HAP-1 (cell line): ENCODE results near the gene C1GALT1.
"Not testable (repeated sequence)": the region's sequence is repeated elsewhere in the genome, so short reads cannot be mapped to it uniquely, and the experiment has no call there.

Experiments
- DNase-seq, 2 experiments: peaks; one replicate each; pipeline ENCODE4 v3.0.0-alpha.2; 2016 to 2020; ENCODE audit warnings: low spot score in 2 of 2
- H3K27me3 ChIP-seq: fragments of 250-450 bp; sonication (Bioruptor Pico); 2 replicates; pipeline ENCODE4 v1.5.1; 2020; ENCODE audit warnings: low read depth, mild to moderate bottlenecking, moderate library complexity
- H3K36me3 ChIP-seq: fragments of 250-450 bp; sonication (Bioruptor Pico); replicated peaks from 2 replicates; pipeline ENCODE4 v1.5.1; 2020; ENCODE audit warnings: mild to moderate bottlenecking
- H3K4me1 ChIP-seq: fragments of 250-450 bp; sonication (Bioruptor Pico); 2 replicates; pipeline ENCODE4 v1.5.1; 2020; ENCODE audit warnings: mild to moderate bottlenecking
- H3K4me3 ChIP-seq: fragments of 250-450 bp; sonication (Bioruptor Pico); 2 replicates; pipeline ENCODE4 v1.5.1; 2020; ENCODE audit warnings: mild to moderate bottlenecking, moderate library complexity
- H3K9me3 ChIP-seq: fragments of 250-450 bp; sonication (Bioruptor Pico); 2 replicates; pipeline ENCODE4 v1.5.1; 2020; ENCODE audit warnings: mild to moderate bottlenecking, moderate library complexity
- in situ Hi-C: fragments of 300-500 bp; cut with MboI; formaldehyde crosslinking; loops from 3 replicates; pipeline ENCODE4 v1.14.3; 2020; ENCODE audit warnings: low sequenced_read_pairs, inconsistent platforms, mixed read lengths

Gene C1GALT1

DNA sequence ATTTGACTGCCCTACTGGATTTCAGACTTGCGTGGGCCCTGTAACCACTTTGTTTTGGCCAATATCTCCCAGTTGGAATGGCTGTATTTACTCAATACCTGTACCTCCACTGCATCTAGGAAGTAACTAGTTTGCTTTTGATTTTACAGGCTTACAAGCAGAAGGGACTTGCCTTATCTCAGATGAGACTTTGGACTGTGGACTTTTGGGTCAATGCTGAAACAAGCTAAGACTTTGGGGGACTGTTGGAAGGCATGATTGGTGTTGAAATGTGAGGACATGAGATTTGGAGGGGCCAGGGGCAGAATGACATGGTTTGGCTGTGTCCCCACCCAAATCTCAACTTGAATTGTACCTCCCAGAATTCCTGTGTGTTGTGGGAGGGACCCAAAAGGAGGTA lies 28.0 kb upstream of the C1GALT1 start:
- H3K4me3 ChIP-seq, H3K27me3 ChIP-seq, DNase-seq, in situ Hi-C loops, H3K9me3 ChIP-seq, H3K4me1 ChIP-seq, H3K36me3 ChIP-seq: not testable (repeated sequence)

DNA sequence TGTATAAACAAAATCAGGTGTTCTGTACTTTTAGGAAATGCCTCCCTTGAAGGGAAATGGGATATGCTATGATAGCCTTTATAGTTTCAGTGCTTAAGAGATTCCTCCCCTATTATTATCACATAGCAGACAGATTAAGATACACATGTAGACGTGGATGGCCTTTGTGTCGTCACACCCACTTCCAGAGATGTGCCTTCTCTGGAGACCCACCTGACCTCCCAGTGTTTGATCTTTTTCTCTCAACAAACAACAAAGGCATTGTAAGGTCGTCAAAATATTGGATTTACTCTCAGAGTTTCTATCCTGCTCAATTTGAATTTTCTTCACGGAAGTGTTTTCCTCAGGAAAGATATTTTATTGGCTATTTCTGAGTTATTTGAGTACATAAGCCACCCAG lies 25.7 kb upstream of the C1GALT1 start:
- no peak overlapping the region for H3K4me3 ChIP-seq
- no peaks in the 10 kb centered on the region for H3K9me3 ChIP-seq
- H3K27me3 ChIP-seq, result no peaks in the 10 kb centered on the region
- no peaks in the 10 kb centered on the region for H3K4me1 ChIP-seq
- no peaks in the 10 kb centered on the region for H3K36me3 ChIP-seq
- in situ Hi-C loops, result no loop called here
- DNase-seq, result no peak

DNA sequence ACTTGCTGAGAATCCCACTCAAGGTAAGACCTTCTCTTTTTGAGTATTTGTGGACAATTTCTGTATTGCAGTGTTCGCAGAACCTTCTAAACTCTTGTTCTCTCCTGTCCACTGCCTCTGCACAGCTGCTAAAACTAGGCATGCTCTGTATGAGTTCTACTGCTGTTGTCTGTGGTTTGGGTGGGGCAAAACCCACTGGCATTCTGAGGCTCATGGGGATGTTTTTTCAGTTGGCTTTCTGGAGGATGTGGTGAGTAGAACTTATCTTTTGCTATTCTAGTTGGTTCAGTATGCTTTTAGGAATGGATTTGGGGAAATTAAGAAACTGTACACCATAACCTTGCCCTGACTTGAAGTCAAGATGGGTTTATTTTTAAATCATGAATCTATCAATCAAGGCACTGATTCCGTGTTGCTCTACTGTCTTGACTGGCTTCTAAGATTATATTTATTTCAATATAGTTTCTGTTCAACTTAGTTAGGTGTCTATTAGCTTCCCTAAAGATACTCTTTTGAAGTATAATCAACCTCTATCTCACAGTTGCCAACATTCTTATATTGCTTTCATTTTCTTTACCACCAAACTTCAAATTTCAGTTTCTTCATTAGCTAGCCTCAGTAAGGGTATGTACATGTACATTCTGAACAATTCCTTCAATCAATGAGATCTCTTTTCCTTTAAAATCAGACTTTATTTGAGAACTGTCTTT lies 25.0 kb upstream of the C1GALT1 start:
- Histone ChIP-seq H3K4me1 (no peaks in the 10 kb centered on the region), H3K9me3 (no peaks in the 10 kb centered on the region), H3K36me3 (no peaks in the 10 kb centered on the region), H3K27me3 (no peaks in the 10 kb centered on the region), H3K4me3 (no peak overlapping the region)
- in situ Hi-C loops, result no loop called here
- no peak for DNase-seq

DNA sequence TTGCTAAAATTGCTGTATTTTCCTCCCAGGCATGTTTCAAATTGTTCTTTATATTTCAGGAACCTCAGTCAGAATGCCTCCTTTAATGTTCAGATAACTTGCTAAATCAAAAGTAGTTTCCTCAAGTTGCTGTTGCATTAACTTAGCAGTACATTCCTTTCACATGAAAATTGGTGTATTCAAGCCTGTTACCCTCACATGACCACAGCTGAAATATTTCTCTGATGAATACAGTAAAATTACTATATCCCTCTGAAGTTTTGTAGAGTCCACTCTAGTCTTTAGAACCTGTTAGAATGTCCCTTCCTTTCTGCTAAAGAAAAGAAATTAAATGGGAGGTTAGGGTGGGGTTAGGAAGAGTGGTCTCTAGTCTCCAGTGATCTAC lies 24.5 kb upstream of the C1GALT1 start:
- in situ Hi-C loops, result no loop called here
- no peaks in the 10 kb centered on the region for H3K9me3 ChIP-seq
- H3K27me3 ChIP-seq, result no peaks in the 10 kb centered on the region
- no peak overlapping the region for H3K4me3 ChIP-seq
- no peaks in the 10 kb centered on the region for H3K36me3 ChIP-seq
- no peaks in the 10 kb centered on the region for H3K4me1 ChIP-seq
- no peak for DNase-seq

DNA sequence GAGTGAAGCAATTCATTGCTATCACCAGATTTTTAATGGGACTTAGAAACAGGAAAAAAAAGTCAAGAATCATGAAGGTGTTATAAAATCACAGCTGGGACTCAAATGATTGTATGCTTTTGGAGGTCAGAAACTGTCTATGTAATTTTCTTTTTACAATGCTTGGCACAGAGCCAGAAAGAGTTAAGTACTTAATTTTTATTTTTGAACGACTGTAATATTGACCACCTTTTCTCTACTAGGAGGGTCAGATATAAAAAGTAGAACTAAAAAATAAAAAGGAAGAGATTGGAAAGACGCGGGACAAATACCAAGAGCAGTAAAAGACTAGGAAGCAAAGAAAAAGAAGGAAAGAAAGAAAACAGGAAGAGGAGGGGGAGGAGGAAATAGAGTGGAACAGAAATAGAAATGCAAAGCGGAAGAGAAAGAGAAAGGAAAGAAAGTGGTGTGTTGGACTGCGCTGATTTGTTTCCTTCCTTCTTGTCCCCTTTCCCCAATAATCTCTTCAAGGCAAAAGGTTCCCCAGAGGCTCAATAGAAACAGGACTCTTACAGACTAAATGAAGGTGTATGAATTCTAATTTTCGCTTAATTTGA lies 23.2 kb upstream of the C1GALT1 start:
- Histone ChIP-seq H3K27me3 (no peaks in the 10 kb centered on the region), H3K4me1 (no peaks in the 10 kb centered on the region), H3K9me3 (no peaks in the 10 kb centered on the region), H3K4me3 (no peak overlapping the region), H3K36me3 (no peaks in the 10 kb centered on the region)
- no peak for DNase-seq
- in situ Hi-C loops, result no loop called here

DNA sequence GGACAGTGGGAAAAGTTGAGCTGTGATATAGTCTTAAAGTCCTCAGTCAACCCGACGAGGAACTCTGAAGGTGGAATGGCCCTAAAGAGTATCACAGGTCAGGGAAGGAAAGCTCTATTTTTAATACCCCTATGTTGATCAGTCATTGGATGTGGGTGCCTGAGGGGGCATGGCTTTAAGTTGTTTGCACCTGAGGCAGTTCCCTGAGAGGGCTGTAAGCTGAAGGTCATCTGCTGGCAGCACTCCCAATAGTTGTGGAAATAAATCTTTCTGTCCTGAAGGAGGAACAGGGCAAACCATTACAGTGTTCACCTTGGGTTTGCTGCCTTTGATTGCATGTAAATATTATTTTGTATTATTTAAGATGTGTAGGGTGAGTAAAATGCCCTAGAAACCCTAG lies 17.8 kb upstream of the C1GALT1 start:
- Histone ChIP-seq H3K27me3 (no peaks in the 10 kb centered on the region), H3K4me3 (no peak overlapping the region), H3K4me1 (no peaks in the 10 kb centered on the region), H3K9me3 (no peaks in the 10 kb centered on the region), H3K36me3 (no peaks in the 10 kb centered on the region)
- no peak for DNase-seq
- in situ Hi-C loops, result no loop called here

DNA sequence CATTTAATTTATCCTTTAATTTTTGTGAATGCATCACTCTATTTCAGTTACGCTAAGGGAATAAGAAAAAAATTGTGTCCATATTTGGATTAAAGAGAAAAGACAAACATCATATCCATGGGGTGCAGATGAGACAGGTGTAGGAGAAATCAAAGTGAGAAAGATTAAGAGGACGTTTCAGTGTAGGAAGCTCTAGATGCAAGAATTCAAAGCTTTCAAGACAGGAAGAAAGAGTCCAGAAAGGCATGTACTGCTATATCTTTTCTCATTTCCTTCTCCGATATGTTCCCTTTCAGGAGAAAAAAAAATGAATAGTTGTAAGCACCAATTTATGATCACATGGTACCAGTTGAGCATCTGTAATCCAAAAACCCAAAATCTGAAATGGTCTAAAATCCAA lies 17.0 kb upstream of the C1GALT1 start:
- no peak for DNase-seq
- in situ Hi-C loops, result no loop called here
- no peaks in the 10 kb centered on the region for H3K4me1 ChIP-seq
- H3K27me3 ChIP-seq, result no peaks in the 10 kb centered on the region
- H3K4me3 ChIP-seq, result no peak overlapping the region
- H3K9me3 ChIP-seq, result no peaks in the 10 kb centered on the region
- H3K36me3 ChIP-seq, result no peaks in the 10 kb centered on the region

DNA sequence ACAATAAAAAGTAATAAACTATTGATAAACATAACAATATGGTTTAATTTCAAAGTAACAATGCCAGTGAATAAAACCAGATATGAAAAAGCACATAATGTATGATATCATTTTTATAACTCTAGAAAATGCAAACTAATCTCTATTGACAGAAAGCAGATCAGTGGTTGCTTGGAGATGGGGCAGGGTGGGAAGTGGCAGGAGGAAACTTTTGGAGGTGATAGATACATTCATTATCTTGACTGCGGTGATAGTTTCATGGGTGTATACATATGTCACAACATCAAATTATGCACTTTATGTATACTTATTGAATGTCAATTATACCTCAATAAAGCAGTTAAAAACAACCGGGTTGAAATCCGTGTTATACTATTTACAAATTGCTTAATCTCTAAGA lies 16.0 kb upstream of the C1GALT1 start:
- Histone ChIP-seq H3K4me1 (no peaks in the 10 kb centered on the region), H3K4me3 (no peak overlapping the region), H3K9me3 (no peaks in the 10 kb centered on the region), H3K36me3 (no peaks in the 10 kb centered on the region), H3K27me3 (no peaks in the 10 kb centered on the region)
- in situ Hi-C loops, result no loop called here
- DNase-seq, result no peak

DNA sequence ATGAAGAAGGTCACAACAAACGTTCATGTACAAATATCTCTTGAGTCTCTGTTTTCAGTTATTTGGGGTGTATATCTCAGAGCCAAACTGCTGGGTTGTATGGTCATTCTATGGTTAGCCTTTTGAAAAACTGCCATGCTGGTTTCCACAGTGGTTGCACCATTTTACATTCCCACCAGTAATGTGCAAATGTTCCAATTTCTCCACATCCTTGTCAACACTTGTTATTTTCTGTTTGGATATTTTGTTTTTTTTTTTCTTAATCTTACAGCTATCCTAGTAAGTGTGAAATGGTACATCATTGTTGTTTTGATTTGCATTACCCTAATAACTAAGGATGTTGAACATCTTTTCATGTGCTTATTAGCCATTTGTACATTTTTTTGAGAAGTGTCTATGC lies 13.0 kb upstream of the C1GALT1 start:
- Histone ChIP-seq H3K4me3 (no peak overlapping the region), H3K9me3 (no peaks in the 10 kb centered on the region; the same call in 1 of the 2 replicates), H3K4me1 (no peaks in the 10 kb centered on the region), H3K36me3 (no peaks in the 10 kb centered on the region), H3K27me3 (no peaks in the 10 kb centered on the region)
- in situ Hi-C loops, result no loop called here
- no peak for DNase-seq

DNA sequence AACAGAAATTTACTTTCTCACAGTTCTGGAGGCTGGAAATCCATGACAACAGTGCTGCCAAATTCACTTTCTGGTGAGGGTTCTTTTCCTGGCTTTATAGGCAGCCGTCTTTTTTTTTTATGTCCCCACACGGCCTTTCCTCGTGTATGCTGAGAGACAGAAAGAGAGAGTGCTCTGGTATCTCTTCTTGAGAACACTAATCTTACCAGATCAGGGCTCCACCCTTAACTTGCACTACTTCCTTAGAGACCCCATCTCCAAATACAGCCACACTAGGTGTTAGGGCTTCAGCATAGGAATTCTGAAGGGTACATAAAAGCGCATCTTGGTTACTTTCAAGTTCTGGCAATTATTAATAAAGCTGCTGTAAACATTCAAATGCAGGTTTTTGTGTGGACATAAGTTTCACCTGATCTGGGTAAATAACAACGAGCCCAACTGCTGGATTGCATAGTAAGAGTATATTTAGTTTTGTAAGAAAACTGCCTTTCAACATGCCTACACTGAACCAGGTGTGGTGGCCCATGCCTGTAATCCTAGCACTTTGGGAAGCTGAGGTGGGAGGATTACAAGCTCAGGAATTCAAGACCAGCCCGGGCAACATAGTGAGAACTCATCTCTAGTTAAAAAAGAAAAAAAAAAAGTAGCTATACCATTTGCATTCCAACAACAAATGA lies 8.2 kb upstream of the C1GALT1 start:
- Histone ChIP-seq H3K27me3 (no peaks in the 10 kb centered on the region), H3K4me1 (no peaks in the 10 kb centered on the region), H3K36me3 (no peaks in the 10 kb centered on the region), H3K4me3 (no peak overlapping the region), H3K9me3 (no peaks in the 10 kb centered on the region; the same call in 1 of the 2 replicates)
- DNase-seq, result no peak
- in situ Hi-C loops, result no loop called here

DNA sequence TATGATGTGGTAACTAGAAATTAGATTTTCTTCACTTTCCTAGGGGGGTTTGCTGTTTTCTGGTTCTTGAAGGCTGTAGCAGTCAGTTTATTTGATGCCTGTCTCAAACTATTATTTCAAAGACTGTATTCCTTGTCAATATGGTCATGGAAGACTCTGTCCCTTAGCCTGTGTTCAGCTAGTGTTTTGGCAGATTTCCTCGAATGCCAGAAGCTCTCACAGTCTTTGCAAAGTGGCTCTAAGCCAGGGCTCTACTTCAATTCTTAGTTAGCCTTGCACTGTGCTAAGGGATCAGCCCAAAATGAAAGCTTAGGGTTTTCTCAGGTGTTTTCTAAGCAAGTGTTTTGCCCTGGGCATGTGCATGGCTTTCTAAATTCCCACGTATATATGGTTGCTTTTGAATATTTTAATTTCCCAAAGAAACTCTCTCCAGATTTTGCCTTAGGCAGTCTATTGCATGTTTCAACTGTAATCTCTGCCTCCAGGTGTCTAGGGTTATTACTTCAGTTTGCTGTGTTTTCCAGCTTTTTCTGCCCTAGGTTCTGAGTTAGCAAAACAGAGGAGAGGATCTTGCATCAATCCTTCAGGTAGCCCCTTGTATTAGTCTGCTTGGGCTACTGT lies 7.2 kb upstream of the C1GALT1 start:
- H3K4me1 ChIP-seq, result no peaks in the 10 kb centered on the region
- in situ Hi-C loops, result no loop called here
- H3K4me3 ChIP-seq, result no peak overlapping the region
- DNase-seq, result no peak
- H3K27me3 ChIP-seq, result no peaks in the 10 kb centered on the region
- H3K9me3 ChIP-seq, result no peaks in the 10 kb centered on the region; the same call in 1 of the 2 replicates
- no peaks in the 10 kb centered on the region for H3K36me3 ChIP-seq

DNA sequence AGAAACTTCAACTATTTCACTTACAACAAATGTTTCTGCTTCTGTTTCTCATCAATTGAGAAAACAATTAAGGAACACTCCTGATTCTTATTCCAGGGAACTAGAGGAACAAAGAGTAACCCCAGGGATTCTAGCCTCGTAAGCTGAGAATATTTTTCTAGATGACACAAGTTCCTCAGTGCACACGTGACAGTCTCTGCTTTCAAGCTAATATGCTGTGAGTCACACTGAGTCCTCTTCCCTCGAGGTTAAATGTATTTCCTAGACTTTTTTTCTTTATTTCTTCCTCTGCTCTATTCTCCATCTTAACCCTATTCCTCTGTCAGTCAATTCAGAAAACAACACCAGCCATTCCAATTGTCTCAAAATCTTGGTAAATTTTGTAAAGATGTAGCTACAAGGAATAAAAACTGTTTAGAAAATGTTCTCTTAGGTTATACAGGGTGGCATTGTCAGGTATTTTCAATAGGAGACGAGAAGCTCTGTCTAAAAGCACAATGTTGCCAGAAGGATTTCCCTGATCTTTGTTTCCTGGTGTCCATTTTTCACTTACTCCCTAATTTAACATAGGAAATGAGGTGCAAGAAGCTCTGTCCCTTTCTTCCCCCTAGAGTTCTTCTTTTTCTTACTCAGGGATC lies 5.8 kb upstream of the C1GALT1 start:
- Histone ChIP-seq H3K4me1 (peaks cover 2% of the 10 kb centered on the region; the same call in 1 of the 2 replicates), H3K36me3 (no peaks in the 10 kb centered on the region), H3K4me3 (no peak overlapping the region), H3K9me3 (no peaks in the 10 kb centered on the region; the same call in 1 of the 2 replicates), H3K27me3 (no peaks in the 10 kb centered on the region)
- DNase-seq, result no peak
- in situ Hi-C loops, result no loop called here

DNA sequence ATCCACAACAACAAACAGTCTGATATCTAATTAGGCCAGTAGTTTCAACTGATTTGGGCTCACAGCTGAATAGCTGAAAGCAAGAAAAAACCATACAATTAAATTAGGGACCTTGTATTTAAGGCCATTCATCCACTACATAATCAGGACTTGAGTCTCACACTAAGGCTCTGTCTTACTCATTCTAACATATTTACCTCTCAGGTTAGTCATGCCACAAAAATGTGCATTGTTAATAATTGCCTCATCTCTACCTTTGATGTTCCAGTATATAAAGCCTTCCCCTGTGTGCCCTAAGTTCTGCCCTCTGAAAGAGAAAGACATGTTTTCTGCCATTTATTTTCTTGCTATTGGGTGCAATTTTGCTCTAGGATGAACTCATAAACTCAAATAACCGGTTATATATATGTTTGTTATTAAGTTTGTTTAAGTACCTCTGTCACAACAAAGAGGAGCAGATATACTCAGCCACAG lies 5.3 kb upstream of the C1GALT1 start:
- Histone ChIP-seq H3K9me3 (no peaks in the 10 kb centered on the region), H3K4me3 (no peak overlapping the region), H3K36me3 (no peaks in the 10 kb centered on the region), H3K27me3 (no peaks in the 10 kb centered on the region), H3K4me1 (peaks cover 7% of the 10 kb centered on the region; the same call in 1 of the 2 replicates)
- in situ Hi-C loops, result no loop called here
- DNase-seq, result no peak
